HepG2 (cell line): ENCODE results near the gene SPIN1. TPM values are rescaled to one million over a fixed set of nuclear protein-coding genes. Genes with fewer than 3 reads are reported as not detected.
A peak's percentile ranks its signal among the peaks of the same experiment; 100 is the strongest.

Experiments
- HNRNPUL1 ChIP-seq: fragments of 200-400 bp; formaldehyde crosslinking; IDR thresholded peaks from 2 replicates; pipeline ENCODE4 v1.6.1; 2017; ENCODE audit warnings: low read depth, mild to moderate bottlenecking, low read length, moderate library complexity
- ISX ChIP-seq: sonication (generic); formaldehyde crosslinking; conservative IDR thresholded peaks from 2 replicates; pipeline ENCODE4 v1.5.0; 2020; ENCODE audit warnings: missing genetic modification reagents
- JUNB ChIP-seq: sonication (generic); formaldehyde crosslinking; IDR thresholded peaks from 2 replicates; pipeline ENCODE4 v1.8.0; 2022; ENCODE audit warnings: missing genetic modification reagents, mild to moderate bottlenecking, borderline replicate concordance
- MIER3 ChIP-seq: IDR thresholded peaks from 2 replicates; pipeline ENCODE4 v1.6.1; 2016; ENCODE audit warnings: missing compliant biosample characterization, borderline replicate concordance
- MNT ChIP-seq: fragments of 450-650 bp; IDR thresholded peaks from 2 replicates; pipeline ENCODE4 v1.6.1; 2016
- NFKB2 ChIP-seq: sonication (generic); formaldehyde crosslinking; IDR thresholded peaks from 2 replicates; pipeline ENCODE4 v1.4.0; 2020; ENCODE audit warnings: missing genetic modification reagents, borderline replicate concordance
- PCBP1 ChIP-seq: fragments of 200-400 bp; formaldehyde crosslinking; IDR thresholded peaks from 2 replicates; pipeline ENCODE4 v1.6.1; 2017; ENCODE audit warnings: mild to moderate bottlenecking, low read depth, low read length, borderline replicate concordance
- RFX1 ChIP-seq: fragments of 450-650 bp; IDR thresholded peaks from 2 replicates; pipeline ENCODE4 v1.6.1; 2017
- TARDBP ChIP-seq: sonication (generic); formaldehyde crosslinking; IDR thresholded peaks from 2 replicates; pipeline ENCODE4 v1.8.0; 2022; ENCODE audit warnings: mild to moderate bottlenecking, missing genetic modification reagents
- TCF7L2 ChIP-seq: IDR thresholded peaks from 2 replicates; pipeline ENCODE4 v1.6.1; 2011; ENCODE audit warnings: mild to moderate bottlenecking, low read depth, low read length, moderate library complexity
- ZBTB20 ChIP-seq: sonication (generic); formaldehyde crosslinking; IDR thresholded peaks from 2 replicates; pipeline ENCODE4 v1.8.1; 2023; ENCODE audit warnings: missing genetic modification reagents, low read depth, mild to moderate bottlenecking, borderline replicate concordance
- ZFAT ChIP-seq: sonication (generic); formaldehyde crosslinking; conservative IDR thresholded peaks from 2 replicates; pipeline ENCODE4 v1.8.1; 2023; ENCODE audit warnings: missing genetic modification reagents, inconsistent platforms
- ZNF337 ChIP-seq: sonication (generic); formaldehyde crosslinking; IDR thresholded peaks from 2 replicates; pipeline ENCODE4 v1.5.1; 2020; ENCODE audit warnings: missing genetic modification reagents, low read depth, mild to moderate bottlenecking, borderline replicate concordance
- ZNF576 ChIP-seq: sonication (generic); formaldehyde crosslinking; IDR thresholded peaks from 2 replicates; pipeline ENCODE4 v1.4.0; 2020; ENCODE audit warnings: mild to moderate bottlenecking, missing genetic modification reagents
- ZNF619 ChIP-seq: sonication (generic); formaldehyde crosslinking; IDR thresholded peaks from 2 replicates; pipeline ENCODE4 v1.4.0; 2020; ENCODE audit warnings: mild to moderate bottlenecking, missing genetic modification reagents
- ZNF740 ChIP-seq: sonication (generic); formaldehyde crosslinking; IDR thresholded peaks from 2 replicates; pipeline ENCODE4 v1.4.0; 2020; ENCODE audit warnings: missing genetic modification reagents
- ZNF766 ChIP-seq: sonication (generic); formaldehyde crosslinking; IDR thresholded peaks from 2 replicates; pipeline ENCODE4 v1.5.0; 2020; ENCODE audit warnings: missing genetic modification reagents, borderline replicate concordance
- polyA plus RNA-seq, 8 experiments: library from polyadenylated mRNA; depleted of rRNA in 3 of 8; stranded (reverse) in 7 of 8; unstranded in 1 of 8; fragments of >200 nt; fragmentation: Illumina TruSeq in 4 of 8; extraction: Trizol in 4 of 8; gene quantifications; 2 replicates each; pipeline versions ENCODE4 v1.2.1 to v1.2.3, GENCODE V29; 2011 to 2016; ENCODE audit warnings: low read depth in 4 of 8, missing spikeins in 1 of 8, mixed read lengths in 1 of 8; ENCODE audit not compliant: insufficient read depth in 1 of 8
- total RNA-seq, 5 experiments: library from RNA; depleted of rRNA; stranded (reverse); fragments of >200 nt; fragmentation: Illumina TruSeq; extraction: Trizol; gene quantifications; 2 replicates each; pipeline ENCODE4 v1.2.3, GENCODE V29; 2016; ENCODE audit warnings: low read depth in 1 of 5
- TF ChIP-seq, protein P1 (sequence below): sonication (generic); formaldehyde crosslinking; IDR thresholded peaks from 2 replicates; pipeline ENCODE4 v1.4.0; 2020; ENCODE audit warnings: missing genetic modification reagents, borderline replicate concordance
- TF ChIP-seq, protein P2 (sequence below): sonication (generic); formaldehyde crosslinking; IDR thresholded peaks from 2 replicates; pipeline ENCODE4 v1.5.0; 2020; ENCODE audit warnings: mild to moderate bottlenecking, missing genetic modification reagents, moderate library complexity
- TF ChIP-seq, protein P3 (sequence below): sonication (generic); formaldehyde crosslinking; conservative IDR thresholded peaks from 2 replicates; pipeline ENCODE4 v1.8.0; 2022; ENCODE audit warnings: missing genetic modification reagents

SPIN1 gene
- total and polyA plus RNA-seq, 2 of the 13 experiments (the other 11 are each of a cell fraction or from before 2014, with no cell fraction given) = 20.0 to 24.3 TPM

GRCh38 chr9:88387552-88388202, 567 bp upstream of the SPIN1 start (continued):
- peak; percentile 58; the same call in 1 of the 2 replicates for TF ChIP-seq NFKB2
- no peak for TF ChIP-seq ISX (CRISPR knock-in tag)
- TF ChIP-seq, protein P1, sequence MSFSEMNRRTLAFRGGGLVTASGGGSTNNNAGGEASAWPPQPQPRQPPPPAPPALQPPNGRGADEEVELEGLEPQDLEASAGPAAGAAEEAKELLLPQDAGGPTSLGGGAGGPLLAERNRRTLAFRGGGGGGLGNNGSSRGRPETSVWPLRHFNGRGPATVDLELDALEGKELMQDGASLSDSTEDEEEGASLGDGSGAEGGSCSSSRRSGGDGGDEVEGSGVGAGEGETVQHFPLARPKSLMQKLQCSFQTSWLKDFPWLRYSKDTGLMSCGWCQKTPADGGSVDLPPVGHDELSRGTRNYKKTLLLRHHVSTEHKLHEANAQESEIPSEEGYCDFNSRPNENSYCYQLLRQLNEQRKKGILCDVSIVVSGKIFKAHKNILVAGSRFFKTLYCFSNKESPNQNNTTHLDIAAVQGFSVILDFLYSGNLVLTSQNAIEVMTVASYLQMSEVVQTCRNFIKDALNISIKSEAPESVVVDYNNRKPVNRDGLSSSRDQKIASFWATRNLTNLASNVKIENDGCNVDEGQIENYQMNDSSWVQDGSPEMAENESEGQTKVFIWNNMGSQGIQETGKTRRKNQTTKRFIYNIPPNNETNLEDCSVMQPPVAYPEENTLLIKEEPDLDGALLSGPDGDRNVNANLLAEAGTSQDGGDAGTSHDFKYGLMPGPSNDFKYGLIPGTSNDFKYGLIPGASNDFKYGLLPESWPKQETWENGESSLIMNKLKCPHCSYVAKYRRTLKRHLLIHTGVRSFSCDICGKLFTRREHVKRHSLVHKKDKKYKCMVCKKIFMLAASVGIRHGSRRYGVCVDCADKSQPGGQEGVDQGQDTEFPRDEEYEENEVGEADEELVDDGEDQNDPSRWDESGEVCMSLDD (CRISPR knock-in tag) = no peak
- TF ChIP-seq ZNF337 (CRISPR knock-in tag) = no peak
- TF ChIP-seq, protein P2, sequence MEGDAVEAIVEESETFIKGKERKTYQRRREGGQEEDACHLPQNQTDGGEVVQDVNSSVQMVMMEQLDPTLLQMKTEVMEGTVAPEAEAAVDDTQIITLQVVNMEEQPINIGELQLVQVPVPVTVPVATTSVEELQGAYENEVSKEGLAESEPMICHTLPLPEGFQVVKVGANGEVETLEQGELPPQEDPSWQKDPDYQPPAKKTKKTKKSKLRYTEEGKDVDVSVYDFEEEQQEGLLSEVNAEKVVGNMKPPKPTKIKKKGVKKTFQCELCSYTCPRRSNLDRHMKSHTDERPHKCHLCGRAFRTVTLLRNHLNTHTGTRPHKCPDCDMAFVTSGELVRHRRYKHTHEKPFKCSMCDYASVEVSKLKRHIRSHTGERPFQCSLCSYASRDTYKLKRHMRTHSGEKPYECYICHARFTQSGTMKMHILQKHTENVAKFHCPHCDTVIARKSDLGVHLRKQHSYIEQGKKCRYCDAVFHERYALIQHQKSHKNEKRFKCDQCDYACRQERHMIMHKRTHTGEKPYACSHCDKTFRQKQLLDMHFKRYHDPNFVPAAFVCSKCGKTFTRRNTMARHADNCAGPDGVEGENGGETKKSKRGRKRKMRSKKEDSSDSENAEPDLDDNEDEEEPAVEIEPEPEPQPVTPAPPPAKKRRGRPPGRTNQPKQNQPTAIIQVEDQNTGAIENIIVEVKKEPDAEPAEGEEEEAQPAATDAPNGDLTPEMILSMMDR (CRISPR knock-in tag) = no peak
- no peak for TF ChIP-seq ZFAT
- no peak for TF ChIP-seq MNT
- peak; percentile 55; the same call in 1 of the 2 replicates for TF ChIP-seq ZNF619
- TF ChIP-seq HNRNPUL1 = no peak
- no peak for TF ChIP-seq MIER3
- TF ChIP-seq TCF7L2 = no peak
- no peak for TF ChIP-seq RFX1
- TF ChIP-seq, protein P3, sequence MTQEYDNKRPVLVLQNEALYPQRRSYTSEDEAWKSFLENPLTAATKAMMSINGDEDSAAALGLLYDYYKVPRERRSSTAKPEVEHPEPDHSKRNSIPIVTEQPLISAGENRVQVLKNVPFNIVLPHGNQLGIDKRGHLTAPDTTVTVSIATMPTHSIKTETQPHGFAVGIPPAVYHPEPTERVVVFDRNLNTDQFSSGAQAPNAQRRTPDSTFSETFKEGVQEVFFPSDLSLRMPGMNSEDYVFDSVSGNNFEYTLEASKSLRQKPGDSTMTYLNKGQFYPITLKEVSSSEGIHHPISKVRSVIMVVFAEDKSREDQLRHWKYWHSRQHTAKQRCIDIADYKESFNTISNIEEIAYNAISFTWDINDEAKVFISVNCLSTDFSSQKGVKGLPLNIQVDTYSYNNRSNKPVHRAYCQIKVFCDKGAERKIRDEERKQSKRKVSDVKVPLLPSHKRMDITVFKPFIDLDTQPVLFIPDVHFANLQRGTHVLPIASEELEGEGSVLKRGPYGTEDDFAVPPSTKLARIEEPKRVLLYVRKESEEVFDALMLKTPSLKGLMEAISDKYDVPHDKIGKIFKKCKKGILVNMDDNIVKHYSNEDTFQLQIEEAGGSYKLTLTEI (CRISPR knock-in tag) = no peak
- TF ChIP-seq TARDBP = no peak
- TF ChIP-seq JUNB (CRISPR knock-in tag) = no peak
- no peak for TF ChIP-seq ZNF766 (CRISPR knock-in tag)
- TF ChIP-seq ZNF740 (CRISPR knock-in tag) = no peak
- TF ChIP-seq ZNF576 = no peak
- no peak for TF ChIP-seq PCBP1
- 0 out of 2 replicates have a peak, but pooled peaks have one; percentile 39 for TF ChIP-seq ZBTB20 (CRISPR knock-in tag)
